K562 (cell line): ENCODE measurements around the gene ZNF112. TPM values are rescaled to one million over a fixed set of nuclear protein-coding genes. Genes with fewer than 3 reads are reported as not detected.

ENCODE experiments used
- ATAC-seq: fragments of 200-7000 bp; cut with Tn5 transposase; 3 replicates; pipeline ENCODE4 v1.9.1; 2020; ENCODE audit warnings: moderate library complexity
- BruUV-seq: library from RNA; stranded (reverse); fragments of 400-500 nt; replicated peaks from 2 replicates; lab custom pipeline; 2021; lab: Mats Ljungman, UMichigan
- CTCF ChIA-PET: fragments of 300-600 bp; formaldehyde crosslinking; extraction: SDS; loops from one replicate; lab custom pipeline; 2021; ENCODE audit warnings: low intra/inter-chr PET ratio; lab: Yijun Ruan, JAX
- POLR2A ChIA-PET: fragments of 300-600, 350-650 bp; sonication (Branson Sonifier 250); formaldehyde crosslinking; extraction: SDS; loops from one replicate; lab custom pipeline; 2021; ENCODE audit warnings: antibody characterized with exemption, inconsistent platforms; lab: Yijun Ruan, JAX
- DNase-seq, 4 experiments: peaks; one replicate each; pipeline versions ENCODE4 v3.0.0 to v3.0.0-alpha.2; 2011 to 2018; ENCODE audit warnings: low spot score in 3 of 4, mixed read lengths in 3 of 4; ENCODE audit errors: extremely low read depth in 1 of 4
- FAIRE-seq: peaks from 2 replicates; lab custom pipeline; 2011; peaks lifted over from hg19 to GRCh38; lab: Jason Lieb, UNC
- H2AFZ ChIP-seq: 2 replicates; pipeline ENCODE4 v1.6.0; 2011; ENCODE audit warnings: low read depth, low read length, control low read depth, inconsistent platforms
- H3K27ac ChIP-seq: fragments of 200-600 bp; 3 replicates; pipeline ENCODE4 v1.8.0; 2011; ENCODE audit warnings: low read depth, mild to moderate bottlenecking, control low read depth, inconsistent platforms, low read length, moderate library complexity, mixed read lengths; ENCODE audit errors: extremely low read depth
- H3K27me3 ChIP-seq, 2 experiments: fragments of 300-600 bp in 1 of 2; 2 replicates in 1 of 2; 3 replicates in 1 of 2; pipeline versions ENCODE4 v1.6.0 to v1.8.0; 2011; ENCODE audit warnings: inconsistent platforms in 2 of 2, low read length in 2 of 2, mild to moderate bottlenecking in 1 of 2, mixed read lengths in 1 of 2, moderate library complexity in 1 of 2; ENCODE audit not compliant: control insufficient read depth in 2 of 2, insufficient read depth in 2 of 2
- H3K36me3 ChIP-seq: fragments of 300-600 bp; 3 replicates; pipeline ENCODE4 v1.8.0; 2011; ENCODE audit warnings: mild to moderate bottlenecking, low read length, inconsistent platforms; ENCODE audit not compliant: control insufficient read depth, insufficient read depth
- H3K4me1 ChIP-seq, 2 experiments: fragments of 200-600 bp in 1 of 2; replicated peaks in 1 of 2; 2 replicates in 1 of 2; 3 replicates in 1 of 2; pipeline versions ENCODE4 v1.5.1 to v1.8.0; 2011; ENCODE audit warnings: inconsistent platforms in 2 of 2, low read length in 2 of 2, mild to moderate bottlenecking in 1 of 2, mixed read lengths in 1 of 2, moderate library complexity in 1 of 2; ENCODE audit not compliant: control insufficient read depth in 2 of 2, insufficient read depth in 2 of 2
- H3K4me2 ChIP-seq: 2 replicates; pipeline ENCODE4 v1.6.1; 2011; ENCODE audit warnings: low read length, control low read depth, inconsistent platforms, mixed read lengths; ENCODE audit not compliant: insufficient read depth
- H3K4me3 ChIP-seq: fragments of 200-600 bp; sonication (generic), shearing (Covaris generic); 2 replicates; pipeline ENCODE4 v1.5.1; 2016; ENCODE audit warnings: control low read depth, inconsistent platforms
- H3K79me2 ChIP-seq: fragments of 200-600 bp; 3 replicates; pipeline ENCODE4 v1.8.0; 2011; ENCODE audit warnings: low read length, inconsistent platforms; ENCODE audit not compliant: control insufficient read depth, insufficient read depth
- H3K9ac ChIP-seq, 2 experiments: 2 replicates each; pipeline versions ENCODE4 v1.6.0 to v1.6.1; 2011; ENCODE audit warnings: low read depth in 2 of 2, low read length in 2 of 2, control low read depth in 1 of 2, inconsistent platforms in 1 of 2, mild to moderate bottlenecking in 1 of 2, mixed read lengths in 1 of 2; ENCODE audit not compliant: insufficient read depth in 1 of 2
- H3K9me1 ChIP-seq: one replicate; pipeline ENCODE4 v1.6.0; 2011; ENCODE audit warnings: inconsistent platforms, mild to moderate bottlenecking, low read length, moderate library complexity; ENCODE audit not compliant: control insufficient read depth, insufficient read depth
- H3K9me3 ChIP-seq: replicated peaks from 2 replicates; pipeline ENCODE4 v1.5.1; 2011; ENCODE audit warnings: low read depth, low read length, inconsistent platforms; ENCODE audit not compliant: control insufficient read depth, insufficient read depth
- H4K20me1 ChIP-seq: replicated peaks from 2 replicates; pipeline ENCODE4 v1.6.1; 2011; ENCODE audit warnings: low read length, inconsistent platforms, mixed read lengths; ENCODE audit not compliant: control insufficient read depth, insufficient read depth
- CEBPB ChIP-seq: fragments of 450-650 bp; IDR thresholded peaks from 2 replicates; pipeline ENCODE4 v1.6.1; 2016; ENCODE audit warnings: missing genetic modification characterization, missing compliant biosample characterization
- CSDE1 ChIP-seq, 2 experiments: fragments of 450-650 bp; IDR thresholded peaks; 2 replicates each; pipeline ENCODE4 v1.6.1; 2016; ENCODE audit warnings: mild to moderate bottlenecking in 1 of 2
- FOXP4 ChIP-seq: sonication (generic); formaldehyde crosslinking; IDR thresholded peaks from 2 replicates; pipeline ENCODE4 v1.8.0; 2022; ENCODE audit warnings: mild to moderate bottlenecking, missing genetic modification reagents, borderline replicate concordance
- HNRNPLL ChIP-seq: fragments of 200-400 bp; formaldehyde crosslinking; IDR thresholded peaks from 2 replicates; pipeline ENCODE4 v1.6.1; 2017; ENCODE audit warnings: low read length, low read depth, mild to moderate bottlenecking; ENCODE audit not compliant: poor library complexity, severe bottlenecking
- LCOR ChIP-seq: sonication (generic); formaldehyde crosslinking; IDR thresholded peaks from 2 replicates; pipeline ENCODE4 v1.8.0; 2022; ENCODE audit warnings: mild to moderate bottlenecking, missing genetic modification reagents
- MTA2 ChIP-seq: fragments of 450-650 bp; IDR thresholded peaks from 2 replicates; pipeline ENCODE4 v1.6.1; 2016; ENCODE audit warnings: low read depth
- RBM15 ChIP-seq: fragments of 200-400 bp; formaldehyde crosslinking; IDR thresholded peaks from 2 replicates; pipeline ENCODE4 v1.6.1; 2018; ENCODE audit warnings: mild to moderate bottlenecking, low read length, moderate library complexity; ENCODE audit not compliant: insufficient read depth
- TCF15 ChIP-seq: fragments of 250-450 bp; sonication (Bioruptor Pico); IDR thresholded peaks from 2 replicates; pipeline ENCODE4 v1.8.0; 2022; ENCODE audit warnings: moderate library complexity, mild to moderate bottlenecking, inconsistent platforms
- TEAD1 ChIP-seq, 2 experiments: fragments of 450-650 bp in 1 of 2; sonication (generic) in 1 of 2; formaldehyde crosslinking; IDR thresholded peaks; 2 replicates each; pipeline versions ENCODE4 v1.4.0 to v1.8.0; 2020 to 2022; ENCODE audit warnings: mild to moderate bottlenecking in 2 of 2, missing genetic modification reagents in 1 of 2
- ZBTB43 ChIP-seq: sonication (generic); formaldehyde crosslinking; IDR thresholded peaks from 2 replicates; pipeline ENCODE4 v1.8.0; 2023; ENCODE audit warnings: mild to moderate bottlenecking, missing genetic modification reagents
- WGBS: fragments of 100-300 bp; shearing (Covaris generic); methylation state at CpG from one replicate; pipeline ENCODE4 v1.1.6; 2016; ENCODE audit warnings: low coverage, mixed read lengths; ENCODE audit not compliant: insufficient coverage; ENCODE audit errors: missing lambda C conversion rate; 5-methylcytosine and 5-hydroxymethylcytosine counted together
- in situ Hi-C: fragments of 300-500 bp; cut with MboI; formaldehyde crosslinking; loops from 4 replicates; pipeline ENCODE4 v1.15.0; 2018; ENCODE audit warnings: inconsistent platforms, mixed read lengths
- intact Hi-C: fragments of 100-400 bp; cut with micrococcal nuclease; formaldehyde crosslinking; loops from 2 replicates; pipeline ENCODE4 v1.14.2; 2022
- polyA plus RNA-seq, 8 experiments: library from polyadenylated mRNA; depleted of rRNA in 4 of 8; stranded (reverse) in 5 of 8; unstranded in 3 of 8; fragments of >200 nt; fragmentation: Nextera tagmentation in 2 of 8; fragmentation: Illumina TruSeq in 1 of 8; extraction: Ambion mirVana in 2 of 8; extraction: Trizol in 1 of 8; gene quantifications; 2 replicates each; pipeline versions ENCODE4 v1.2.1 to v1.2.3, GENCODE V29; 2011 to 2014; ENCODE audit warnings: inconsistent platforms in 1 of 8, missing spikeins in 1 of 8
- total RNA-seq, 7 experiments: library from RNA; depleted of rRNA in 6 of 7; stranded (reverse); fragments of >200 nt in 6 of 7; fragmentation: Illumina TruSeq in 2 of 7; extraction: Trizol in 2 of 7; gene quantifications; 2 replicates each; pipeline versions ENCODE4 v1.2.1 to v1.2.3, GENCODE V29; 2011 to 2021; ENCODE audit warnings: low replicate concordance in 1 of 7

Gene ZNF112
- total and polyA plus RNA-seq, 9 of the 15 experiments (the other 6 are each of a cell fraction or from before 2014, with no cell fraction given) = 0.21 to 1.3 (median 0.61) TPM

DNA sequence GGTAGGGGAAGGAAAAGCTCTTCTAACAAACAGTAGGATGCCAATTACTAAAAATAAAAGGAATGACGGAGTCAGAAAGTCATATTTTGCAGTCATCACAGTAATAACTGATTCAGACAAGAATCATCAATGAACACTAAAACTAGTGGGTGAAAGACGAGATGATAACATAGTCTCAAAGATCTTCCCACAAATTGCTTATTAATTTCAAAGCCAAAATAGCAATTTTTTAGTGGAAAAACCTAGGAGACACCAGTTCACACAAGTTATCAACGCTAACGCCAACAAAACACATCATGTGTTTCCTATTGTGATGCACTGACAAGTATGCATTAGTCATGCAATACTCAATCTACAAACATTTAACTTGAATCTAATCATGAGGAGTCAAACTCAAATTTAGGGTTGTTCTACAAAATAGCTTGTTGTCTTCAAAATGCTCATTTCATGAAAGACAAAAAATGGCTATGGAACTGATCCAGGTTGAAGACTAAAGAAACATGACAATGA lies 78.2 kb downstream of the ZNF112 start:
- intact Hi-C loops = no loop called here
- no peak overlapping the region for H3K27ac ChIP-seq
- no peaks in the 10 kb centered on the region for H3K27me3 ChIP-seq
- no peaks in the 10 kb centered on the region for H3K79me2 ChIP-seq
- H3K9ac ChIP-seq = no peak overlapping the region
- DNase-seq (no peak), ATAC-seq (no peak), FAIRE-seq (no peak)
- in situ Hi-C loops = no loop called here
- H3K9me3 ChIP-seq = 0 out of 2 replicates have a peak, but pooled peaks cover 1% of the 10 kb centered on the region
- POLR2A ChIA-PET = no interaction called here
- H3K4me1 ChIP-seq = no peaks in the 10 kb centered on the region
- no peak overlapping the region for H2AFZ ChIP-seq
- CTCF ChIA-PET = no interaction called here
- H3K4me3 ChIP-seq = no peak overlapping the region
- H3K9me1 ChIP-seq = no peaks in the 10 kb centered on the region
- no peaks in the 10 kb centered on the region for H3K36me3 ChIP-seq
- no peak overlapping the region for H3K4me2 ChIP-seq
- H4K20me1 ChIP-seq = no peaks in the 10 kb centered on the region
- no peak for TF ChIP-seq ZBTB43 (CRISPR knock-in tag)
- 4% methylated on average over 4 of the region's 4 CpGs for WGBS
- BruUV-seq = no TSS peak

DNA sequence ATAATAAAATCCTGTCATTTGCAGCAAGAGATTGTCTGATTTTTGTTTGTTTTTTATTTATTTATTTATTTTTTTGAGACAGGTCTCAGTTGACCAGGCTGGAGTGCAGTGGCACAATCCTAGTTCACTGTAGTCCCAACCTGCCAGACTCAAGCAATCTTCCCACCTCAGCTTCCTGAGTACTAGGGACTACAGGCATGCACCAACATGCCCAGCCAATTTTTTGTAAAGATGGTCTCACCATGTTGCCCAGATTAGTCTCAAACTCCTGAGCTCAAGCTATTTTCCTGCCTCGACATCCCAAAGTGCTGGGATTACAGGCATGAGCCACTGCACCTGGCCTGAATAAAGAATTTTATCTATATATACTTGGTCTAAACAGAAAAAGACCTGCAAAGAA lies 79.1 kb downstream of the ZNF112 start:
- CTCF ChIA-PET = no interaction called here
- WGBS = 10% methylated on average over 1 of the region's 1 CpG
- DNase-seq (no peak), FAIRE-seq (no peak), ATAC-seq (no peak)
- Histone ChIP-seq H3K79me2 (no peaks in the 10 kb centered on the region), H4K20me1 (no peaks in the 10 kb centered on the region), H3K27ac (no peak overlapping the region), H3K27me3 (no peaks in the 10 kb centered on the region), H2AFZ (no peak overlapping the region), H3K4me3 (no peak overlapping the region), H3K9me1 (no peaks in the 10 kb centered on the region), H3K4me2 (no peak overlapping the region), H3K36me3 (no peaks in the 10 kb centered on the region)
- intact Hi-C loops (no loop called here), in situ Hi-C loops (no loop called here)
- BruUV-seq = no TSS peak
- TF ChIP-seq TEAD1 (CRISPR knock-in tag; IDR thresholded peaks at IDR 0.05) = no peak
- TF ChIP-seq MTA2 = no peak
- no peak for TF ChIP-seq RBM15
- TF ChIP-seq LCOR (CRISPR knock-in tag) = no peak
- TF ChIP-seq CSDE1 (IDR thresholded peaks at IDR 0.05) = no peak
- no peak for TF ChIP-seq CEBPB (tag)
- TF ChIP-seq HNRNPLL = no peak
- TF ChIP-seq TCF15 = no peak
- TF ChIP-seq FOXP4 = no peak
- TF ChIP-seq, all 486 proteins: peak for 0
- Histone ChIP-seq H3K9me3 (0 out of 2 replicates have a peak, but pooled peaks cover 1% of the 10 kb centered on the region), H3K4me1 (no peaks in the 10 kb centered on the region), H3K9ac (no peak overlapping the region)
- POLR2A ChIA-PET = no interaction called here
